ENCODE data around the gene TWF2. TPM values are rescaled to one million over a fixed set of nuclear protein-coding genes. Genes with fewer than 3 reads are reported as not detected.
"Not testable (repeated sequence)": the region's sequence is repeated elsewhere in the genome, so short reads cannot be mapped to it uniquely, and the experiment has no call there.

Gene TWF2
- total and polyA plus RNA-seq, 2 donors from 2014 or later: 44.0 to 59.9 TPM

- Histone ChIP-seq H3K9ac (ENCODE audit: low read length in 3 of 3) (peak overlapping the region; percentile 66 to 99 (median 86)), H3K27me3 (ENCODE audit: control insufficient read depth, insufficient read depth, low read length) (no peaks in the 10 kb centered on the region), H3K36me3 (ENCODE audit: control insufficient read depth in 2 of 3, insufficient read depth in 3 of 3, low read length in 3 of 3) (peaks cover 0 to 2% (median 0%) of the 10 kb centered on the region in 3 donors), H3K4me1 (ENCODE audit: control insufficient read depth in 2 of 3, insufficient read depth in 2 of 3, low read depth in 1 of 3, low read length in 3 of 3) (peaks cover 0 to 23% (median 13%) of the 10 kb centered on the region in 3 donors), H3K4me3 (ENCODE audit: low read length in 3 of 3) (peak overlapping the region; percentile 93 to 94 (median 94)), H3K27ac (ENCODE audit: low read depth in 2 of 2, low read length in 2 of 2) (peak overlapping the region; percentile 98), H3K9me3 (ENCODE audit: control insufficient read depth in 2 of 3, insufficient read depth in 1 of 3, low read length in 3 of 3) (no peaks in the 10 kb centered on the region)
- TF ChIP-seq CTCF (IDR thresholded peaks at IDR 0.05; ENCODE audit: borderline replicate concordance, extremely low read depth, insufficient read depth): peak; percentile 20
- FAIRE-seq (no peak), DNase-seq (peak; percentile 67 to 89 (median 76))
- intact Hi-C loops (cut with DNase I): no loop called here
Observed at GRCh38 chr3:52277972-52278509, 39.1 kb upstream of the TWF2 start.

DNA sequence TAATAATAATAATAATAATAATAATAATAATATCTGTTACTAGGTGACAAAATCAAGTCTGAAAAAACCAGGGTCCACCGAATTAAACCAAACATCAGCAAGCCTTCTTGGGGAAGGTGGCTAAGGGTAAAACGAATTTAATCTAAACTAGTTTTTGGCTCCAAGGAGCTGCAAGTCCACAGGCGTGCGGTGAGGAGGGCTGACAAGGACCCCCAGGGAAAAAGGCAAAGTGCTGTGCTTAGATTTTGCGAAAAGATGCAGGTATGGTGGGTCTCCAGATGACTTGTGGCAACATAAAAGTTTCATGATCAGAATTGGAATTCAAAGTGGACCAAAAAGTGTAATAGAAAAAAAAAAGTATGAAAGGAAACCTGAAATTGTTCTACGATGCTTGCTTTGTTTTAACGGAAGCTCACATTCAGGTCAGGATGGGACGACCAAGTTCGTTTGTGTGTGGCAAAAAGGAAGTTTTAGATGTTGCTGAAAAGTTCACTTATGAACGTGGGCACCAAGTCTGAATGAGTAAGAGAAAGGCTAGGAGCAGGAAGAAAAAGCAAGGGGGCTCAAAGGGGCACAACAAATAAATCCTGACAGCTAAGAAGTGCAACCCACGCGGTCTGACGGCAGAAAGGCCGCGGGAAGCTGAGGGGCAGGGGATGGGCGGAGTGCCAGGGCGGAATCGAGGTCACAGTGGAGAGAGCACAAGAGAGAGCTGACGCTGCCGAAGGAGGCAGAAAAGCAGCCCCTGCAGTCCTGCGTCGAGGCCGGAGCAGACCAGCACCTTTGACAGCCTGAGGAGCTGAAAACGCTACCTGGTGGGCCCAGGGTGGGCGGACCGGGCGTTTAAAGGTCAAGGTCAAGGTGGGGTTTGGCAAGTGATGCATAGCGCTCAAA, 38.4 kb upstream of the TWF2 start:
- H3K9ac ChIP-seq (ENCODE audit: low read length in 3 of 3): peak overlapping the region; percentile 66 to 99 (median 86)
- intact Hi-C loops (cut with DNase I): no loop called here
- H3K9me3 ChIP-seq (ENCODE audit: control insufficient read depth in 2 of 3, insufficient read depth in 1 of 3, low read length in 3 of 3): no peaks in the 10 kb centered on the region
- DNase-seq (peak; percentile 78 to 95 (median 88)), FAIRE-seq (no peak)
- peaks cover 0 to 8% (median 3%) of the 10 kb centered on the region in 3 donors for H3K36me3 ChIP-seq (ENCODE audit: control insufficient read depth in 2 of 3, insufficient read depth in 3 of 3, low read length in 3 of 3)
- H3K27ac ChIP-seq (ENCODE audit: low read depth in 2 of 2, low read length in 2 of 2): peak overlapping the region; percentile 98
- TF ChIP-seq CTCF (IDR thresholded peaks at IDR 0.05; ENCODE audit: borderline replicate concordance, extremely low read depth, insufficient read depth): no peak
- H3K4me3 ChIP-seq (ENCODE audit: low read length in 3 of 3): peak overlapping the region; percentile 93 to 94 (median 94)
- H3K27me3 ChIP-seq (ENCODE audit: control insufficient read depth, insufficient read depth, low read length): no peaks in the 10 kb centered on the region
- peaks cover 0 to 23% (median 15%) of the 10 kb centered on the region in 3 donors for H3K4me1 ChIP-seq (ENCODE audit: control insufficient read depth in 2 of 3, insufficient read depth in 2 of 3, low read depth in 1 of 3, low read length in 3 of 3)

- DNase-seq; H3K9ac ChIP-seq (ENCODE audit: low read length in 3 of 3); H3K27me3 ChIP-seq (ENCODE audit: control insufficient read depth, insufficient read depth, low read length); intact Hi-C loops (cut with DNase I); H3K36me3 ChIP-seq (ENCODE audit: control insufficient read depth in 2 of 3, insufficient read depth in 3 of 3, low read length in 3 of 3); H3K4me3 ChIP-seq (ENCODE audit: low read length in 3 of 3); H3K9me3 ChIP-seq (ENCODE audit: control insufficient read depth in 2 of 3, insufficient read depth in 1 of 3, low read length in 3 of 3); H3K27ac ChIP-seq (ENCODE audit: low read depth in 2 of 2, low read length in 2 of 2); FAIRE-seq: not testable (repeated sequence)
- peaks cover 0 to 37% (median 36%) of the 10 kb centered on the region in 3 donors for H3K4me1 ChIP-seq (ENCODE audit: control insufficient read depth in 2 of 3, insufficient read depth in 2 of 3, low read depth in 1 of 3, low read length in 3 of 3)
Observed at GRCh38 chr3:52274781-52275180, 35.8 kb upstream of the TWF2 start.

GRCh38 chr3:52272831-52273230, 33.9 kb upstream of the TWF2 start:
- intact Hi-C loops (cut with DNase I): no loop called here
- FAIRE-seq (no peak), DNase-seq (no peak)
- no peaks in the 10 kb centered on the region for H3K27me3 ChIP-seq (ENCODE audit: control insufficient read depth, insufficient read depth, low read length)
- no peak overlapping the region for H3K27ac ChIP-seq (ENCODE audit: low read depth in 2 of 2, low read length in 2 of 2)
- H3K4me3 ChIP-seq (ENCODE audit: low read length in 3 of 3): no peak overlapping the region
- H3K36me3 ChIP-seq (ENCODE audit: control insufficient read depth in 2 of 3, insufficient read depth in 3 of 3, low read length in 3 of 3): peaks cover 3 to 18% (median 9%) of the 10 kb centered on the region in 3 donors
- no peaks in the 10 kb centered on the region for H3K9me3 ChIP-seq (ENCODE audit: control insufficient read depth in 2 of 3, insufficient read depth in 1 of 3, low read length in 3 of 3)
- H3K4me1 ChIP-seq (ENCODE audit: control insufficient read depth in 2 of 3, insufficient read depth in 2 of 3, low read depth in 1 of 3, low read length in 3 of 3): peaks cover 0 to 44% (median 34%) of the 10 kb centered on the region in 3 donors
- H3K9ac ChIP-seq (ENCODE audit: low read length in 3 of 3): no peak overlapping the region
- TF ChIP-seq CTCF (IDR thresholded peaks at IDR 0.05; ENCODE audit: borderline replicate concordance, extremely low read depth, insufficient read depth): no peak

GRCh38 chr3:52272172-52272571, 33.2 kb upstream of the TWF2 start:
- H3K9ac ChIP-seq (ENCODE audit: low read length in 3 of 3); H3K9me3 ChIP-seq (ENCODE audit: control insufficient read depth in 2 of 3, insufficient read depth in 1 of 3, low read length in 3 of 3); H3K4me3 ChIP-seq (ENCODE audit: low read length in 3 of 3); intact Hi-C loops (cut with DNase I); H3K27ac ChIP-seq (ENCODE audit: low read depth in 2 of 2, low read length in 2 of 2); H3K27me3 ChIP-seq (ENCODE audit: control insufficient read depth, insufficient read depth, low read length); FAIRE-seq; DNase-seq: not testable (repeated sequence)
- H3K36me3 ChIP-seq (ENCODE audit: control insufficient read depth in 2 of 3, insufficient read depth in 3 of 3, low read length in 3 of 3): peaks cover 3 to 20% (median 14%) of the 10 kb centered on the region in 3 donors
- peaks cover 0 to 44% (median 34%) of the 10 kb centered on the region in 3 donors for H3K4me1 ChIP-seq (ENCODE audit: control insufficient read depth in 2 of 3, insufficient read depth in 2 of 3, low read depth in 1 of 3, low read length in 3 of 3)
